COLO668 (cell line): ENCODE data around the gene IL27RA.
"Not testable (repeated sequence)": the region's sequence is repeated elsewhere in the genome, so short reads cannot be mapped to it uniquely, and the experiment has no call there.

Source experiments
- DNase-seq: peaks from one replicate; lab custom pipeline; 2025; ENCODE audit not compliant: unreplicated experiment; lab: John Stamatoyannopoulos, UW

IL27RA gene

GRCh38 chr19:14027856-14028450 lies 3.6 kb upstream of the IL27RA start, which contains the start of gene RLN3:
TSS of gene RLN3 (plus strand) at chr19:14028148. CDS start at chr19:14028205, 57 bp downstream.
- no peak for DNase-seq

GRCh38 chr19:14028901-14029300 lies 2.7 kb upstream of the IL27RA start:
- no peak for DNase-seq

GRCh38 chr19:14030997-14031718 lies 404 bp upstream of the IL27RA start:
- no peak for DNase-seq

- no peak for DNase-seq
Observed at GRCh38 chr19:14033946-14034345, 2.4 kb downstream of the IL27RA start.

- DNase-seq: not testable (repeated sequence)
Observed at GRCh38 chr19:14035159-14035558, 3.6 kb downstream of the IL27RA start.

- no peak for DNase-seq
Observed at GRCh38 chr19:14035706-14036105, 4.1 kb downstream of the IL27RA start.

- no peak for DNase-seq
Observed at GRCh38 chr19:14039181-14039580, 7.6 kb downstream of the IL27RA start.

- DNase-seq: peak; percentile 37
Observed at GRCh38 chr19:14042659-14043608, 11.4 kb downstream of the IL27RA start.

- not testable (repeated sequence) for DNase-seq
Observed at GRCh38 chr19:14047866-14048265, 16.3 kb downstream of the IL27RA start.

GRCh38 chr19:14048443-14049153 lies 17.0 kb downstream of the IL27RA start:
- peak; percentile 56 for DNase-seq

- no peak for DNase-seq
Observed at GRCh38 chr19:14050512-14050911, 18.9 kb downstream of the IL27RA start.

- DNase-seq: not testable (repeated sequence)
Observed at GRCh38 chr19:14050961-14051360, 19.4 kb downstream of the IL27RA start.

- DNase-seq: no peak
Observed at GRCh38 chr19:14051980-14052379, 20.4 kb downstream of the IL27RA start.

- DNase-seq: no peak
Observed at GRCh38 chr19:14052470-14052869, 20.9 kb downstream of the IL27RA start.

- no peak for DNase-seq
Observed at GRCh38 chr19:14053032-14053431, 21.5 kb downstream of the IL27RA start.

- no peak for DNase-seq
Observed at GRCh38 chr19:14053500-14053899, 21.9 kb downstream of the IL27RA start.

GRCh38 chr19:14054099-14054498 lies 22.5 kb downstream of the IL27RA start:
- no peak for DNase-seq

GRCh38 chr19:14054721-14055120 lies 23.2 kb downstream of the IL27RA start:
- DNase-seq: no peak

- no peak for DNase-seq
Observed at GRCh38 chr19:14055396-14055795, 23.8 kb downstream of the IL27RA start.

- no peak for DNase-seq
Observed at GRCh38 chr19:14056069-14056666, 24.6 kb downstream of the IL27RA start.
